Renal cortex interstitium (tissue), 11 donors: ENCODE measurements around the gene ABLIM2. TPM values are rescaled to one million over a fixed set of nuclear protein-coding genes. Genes with fewer than 3 reads are reported as not detected.

Experiments
- DNase-seq, 11 donors: peaks; one replicate each; pipeline ENCODE4 v3.0.0-alpha.2; 2013; ENCODE audit warnings: low read depth in 9 of 11, low spot score in 4 of 11; ENCODE audit errors: extremely low read depth in 1 of 11
- polyA plus RNA-seq, 3 donors: library from polyadenylated mRNA; unstranded; fragments of 120-200 nt; gene quantifications; one replicate each; pipeline ENCODE4 v1.2.1, GENCODE V29; 2013; ENCODE audit not compliant: insufficient read length in 3 of 3

Gene ABLIM2
- polyA plus RNA-seq, 3 donors: 4.9 to 8.1 (median 5.6) TPM

- no peak for DNase-seq
These were observed 126.2 kb downstream of the ABLIM2 start for GRCh38 chr4:8032381-8032780.

GRCh38 chr4:8030121-8030781, 128.4 kb downstream of the ABLIM2 start:
- DNase-seq: no peak

DNA sequence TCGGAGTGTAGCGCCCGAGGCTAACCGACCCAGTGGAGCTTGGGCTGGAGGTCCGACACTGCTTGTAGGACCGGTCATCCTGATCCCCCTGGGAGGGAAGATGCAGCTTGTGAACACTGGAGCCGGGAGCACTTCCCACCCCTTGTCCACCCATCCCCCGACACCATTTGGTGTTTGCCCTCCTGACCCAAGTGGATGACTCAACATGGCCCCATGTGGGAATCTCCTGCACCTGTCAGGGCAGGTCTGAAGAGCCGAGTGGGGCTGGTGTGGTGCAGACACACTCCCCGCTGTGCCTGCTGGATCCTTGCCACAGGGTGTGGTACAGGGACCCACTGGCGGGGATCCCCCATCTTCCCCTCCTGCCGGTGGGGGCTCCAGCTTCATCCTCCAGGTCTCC, 128.9 kb downstream of the ABLIM2 start:
- no peak for DNase-seq

DNA sequence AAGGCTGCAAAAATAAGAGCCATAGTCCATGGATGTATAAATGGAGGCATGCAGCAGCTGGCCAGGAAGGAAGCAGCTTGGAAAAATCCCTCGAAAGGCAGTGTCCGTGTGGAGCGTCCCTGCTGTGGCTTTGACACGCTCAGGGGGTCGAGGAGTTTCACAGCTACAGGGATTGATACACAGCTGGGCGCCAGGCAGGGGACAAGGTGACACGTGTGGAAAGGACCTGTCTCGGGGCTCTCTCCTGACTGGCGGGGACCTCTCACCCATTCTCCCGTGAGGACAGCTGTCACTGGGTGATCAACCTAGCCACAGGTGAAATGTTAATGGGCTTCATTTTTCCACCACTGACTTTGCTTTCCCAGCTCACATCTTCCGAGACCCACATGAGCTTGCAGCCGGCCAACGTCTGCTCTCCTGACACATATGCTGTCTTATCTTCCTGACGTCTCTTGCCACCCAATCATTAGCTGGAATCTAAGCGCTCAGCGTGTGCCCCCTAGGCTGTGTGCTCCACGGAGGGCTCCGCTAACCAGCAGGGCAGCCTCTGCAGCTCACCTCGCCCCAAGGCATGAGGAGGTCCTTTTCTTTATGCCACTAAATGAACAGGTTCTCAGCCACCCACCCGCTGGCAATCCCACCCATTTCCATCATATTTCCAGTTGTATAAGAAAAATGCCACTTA, 129.6 kb downstream of the ABLIM2 start:
- no peak for DNase-seq

DNA sequence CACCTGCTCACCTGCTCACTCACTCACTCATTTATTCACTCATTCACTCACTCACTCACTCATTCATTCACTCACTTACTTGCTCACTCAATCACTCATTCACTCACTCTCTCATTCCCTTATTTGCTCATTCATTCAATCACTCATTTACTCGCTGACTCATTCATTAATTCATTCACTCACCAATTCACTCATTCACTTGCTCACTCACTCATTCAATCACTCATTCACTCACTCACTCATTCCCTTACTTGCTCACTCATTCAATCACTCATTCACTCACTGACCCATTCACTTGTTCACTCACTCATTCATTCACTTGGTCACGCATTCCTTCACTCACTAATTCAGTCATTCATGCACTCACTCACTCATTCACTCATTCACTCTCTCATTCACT, 130.2 kb downstream of the ABLIM2 start:
- DNase-seq: no peak

- DNase-seq: no peak
These were observed 132.2 kb downstream of the ABLIM2 start for GRCh38 chr4:8026453-8026852.

- no peak for DNase-seq
These were observed 132.9 kb downstream of the ABLIM2 start for GRCh38 chr4:8025668-8026067.

GRCh38 chr4:8024073-8024786, 134.4 kb downstream of the ABLIM2 start:
- DNase-seq: no peak

- no peak for DNase-seq
These were observed 134.9 kb downstream of the ABLIM2 start for GRCh38 chr4:8023696-8024033.

DNA sequence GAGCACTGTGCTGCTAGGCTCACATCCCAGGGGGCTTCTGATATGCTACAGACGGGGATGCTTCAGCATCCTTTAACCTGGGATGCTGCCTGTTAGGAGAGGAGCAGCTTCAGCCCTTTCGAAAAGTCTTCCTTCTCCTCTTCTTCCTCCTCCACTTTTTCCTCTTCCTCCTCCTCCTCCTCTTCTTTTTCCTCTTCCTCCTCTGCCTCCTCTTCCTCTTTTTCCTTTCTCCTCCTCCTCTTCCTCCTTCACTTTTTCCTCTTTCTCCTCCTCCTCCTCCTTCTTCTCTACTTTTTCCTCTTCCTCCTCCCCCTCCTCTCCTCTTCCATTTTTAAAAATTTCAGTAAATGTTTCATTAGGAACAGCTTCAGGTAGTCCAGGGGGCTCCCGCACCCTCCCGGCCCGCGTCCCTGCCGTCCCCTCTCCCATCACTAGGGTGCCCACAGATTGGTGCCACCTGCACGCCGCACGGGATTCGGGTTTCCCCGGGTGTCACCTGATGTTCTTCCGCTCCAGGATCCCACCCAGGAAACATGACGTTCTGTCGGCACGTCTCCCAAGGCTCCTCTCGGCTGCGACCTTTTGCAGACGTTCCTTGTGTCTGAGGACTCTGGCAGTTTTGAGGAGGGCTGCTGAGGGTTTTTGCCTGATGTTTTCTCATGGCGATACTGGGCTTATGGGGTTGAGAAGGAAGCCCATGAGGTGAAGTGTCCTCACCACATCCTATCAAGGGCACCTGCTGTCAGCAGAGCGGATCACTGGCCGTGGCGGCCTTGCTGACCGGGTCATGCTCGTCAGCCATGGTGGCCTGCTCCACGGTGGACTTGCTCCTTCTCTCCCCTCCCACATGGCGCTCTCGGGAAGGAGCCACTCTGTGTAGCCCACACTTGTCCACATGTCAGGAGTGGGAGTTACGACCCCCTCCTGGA, 135.6 kb downstream of the ABLIM2 start:
- DNase-seq: no peak

GRCh38 chr4:8021796-8022195, 136.8 kb downstream of the ABLIM2 start:
- DNase-seq: no peak

- no peak for DNase-seq
These were observed 138.9 kb downstream of the ABLIM2 start for GRCh38 chr4:8019396-8020365.

DNA sequence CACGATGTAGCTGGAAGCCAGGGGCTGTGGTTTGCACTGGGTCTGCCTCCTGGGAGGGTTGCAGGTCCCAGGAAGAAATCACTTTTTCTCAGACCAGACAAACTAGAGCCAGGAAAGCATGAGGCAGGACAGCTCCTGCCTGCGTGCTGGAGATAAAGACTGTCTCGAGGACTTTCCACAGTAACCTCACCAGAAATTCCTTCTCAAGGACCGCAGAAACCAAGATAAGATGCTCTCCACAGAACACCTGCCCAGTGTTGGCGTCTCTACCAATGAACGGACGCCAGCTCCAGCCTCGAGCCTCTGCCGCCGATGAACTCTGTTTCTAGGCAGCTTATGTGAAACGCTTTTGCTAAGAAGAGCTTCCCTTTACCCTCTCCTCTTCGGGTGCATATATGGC, 142.1 kb downstream of the ABLIM2 start:
- DNase-seq: no peak

- no peak for DNase-seq
These were observed 143.1 kb downstream of the ABLIM2 start for GRCh38 chr4:8015512-8015911.

DNA sequence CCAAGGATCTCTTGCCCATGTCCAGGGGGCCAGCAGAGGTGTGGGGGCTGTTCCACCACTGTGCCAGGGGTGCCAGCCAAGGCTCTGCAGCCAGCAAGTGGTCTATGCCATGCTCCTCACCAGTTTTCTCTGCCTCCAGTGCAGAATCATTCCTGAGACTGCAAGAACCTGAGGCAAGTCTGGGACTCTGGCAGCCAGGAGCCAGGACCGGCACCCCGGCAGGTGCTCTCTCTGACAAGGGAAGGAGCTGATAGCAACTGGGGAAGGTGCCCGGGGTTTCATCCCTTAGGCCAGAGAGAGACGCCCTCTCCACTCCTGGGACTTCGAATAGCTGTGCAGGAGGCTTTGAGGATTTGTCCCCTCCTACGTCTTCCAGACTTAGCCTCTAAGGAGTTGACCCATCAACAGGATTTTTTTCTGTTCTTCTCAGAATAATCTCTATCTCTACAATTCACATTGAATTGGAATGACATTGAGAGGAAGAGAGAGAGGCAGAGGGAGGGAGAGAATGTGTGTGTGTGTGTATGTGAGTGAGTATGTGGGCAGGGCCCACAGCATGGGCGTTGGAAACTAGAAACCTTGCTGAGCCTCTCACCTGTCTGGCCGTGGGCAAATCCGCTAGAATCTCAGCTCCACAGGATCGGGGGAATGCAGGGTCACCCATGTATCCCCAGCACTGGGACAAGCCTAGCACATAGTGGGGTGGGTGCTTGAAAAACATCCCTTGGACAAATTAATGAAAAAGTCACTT, 144.5 kb downstream of the ABLIM2 start:
- DNase-seq: no peak

DNA sequence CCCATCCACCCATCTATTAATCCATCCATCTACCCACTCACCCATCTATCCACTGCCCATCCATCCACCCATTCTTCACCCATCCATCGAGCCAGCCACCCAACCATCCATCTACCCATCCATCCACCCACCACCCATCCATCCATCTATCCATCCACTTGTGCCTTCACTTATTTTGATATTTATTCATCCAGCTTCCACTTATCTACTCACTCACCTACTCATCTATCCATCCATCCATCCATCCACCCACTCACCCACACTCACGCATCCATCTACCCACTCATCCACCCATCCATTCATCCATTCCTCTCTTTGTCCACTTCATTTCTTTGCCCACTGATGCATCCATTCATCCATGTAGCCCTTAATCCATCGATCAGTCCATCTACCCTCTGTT, 146.1 kb downstream of the ABLIM2 start:
- no peak for DNase-seq

DNA sequence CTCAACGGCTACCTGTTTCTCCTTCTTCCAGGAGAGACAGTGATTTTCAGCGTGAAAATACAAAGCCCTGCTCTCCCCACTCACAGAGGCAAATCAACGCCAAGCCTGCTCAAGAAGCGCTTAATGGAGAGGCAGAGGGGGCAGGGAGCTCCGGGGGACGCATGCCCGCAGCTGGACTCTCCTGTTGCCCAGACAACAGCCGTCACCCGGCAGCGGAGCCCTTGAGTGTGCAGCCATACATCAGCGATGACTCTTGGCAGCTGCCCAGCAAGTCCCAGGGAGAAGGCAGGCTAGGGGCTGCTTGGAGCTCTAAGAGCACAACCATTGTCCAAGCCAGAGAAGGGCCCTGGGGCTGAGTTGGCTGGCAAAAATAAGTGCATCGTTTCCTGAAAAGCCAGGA, 148.0 kb downstream of the ABLIM2 start:
- peak; percentile 85 to 97 (median 94) for DNase-seq
